GM19238 (cell line): ENCODE results near the gene MPL.
"Not testable (repeated sequence)": the region's sequence is repeated elsewhere in the genome, so short reads cannot be mapped to it uniquely, and the experiment has no call there.

Experiments
- DNase-seq: peaks from one replicate; pipeline ENCODE4 v3.0.0; 2011; ENCODE audit warnings: low spot score; ENCODE audit not compliant: insufficient read length

Gene MPL

DNA sequence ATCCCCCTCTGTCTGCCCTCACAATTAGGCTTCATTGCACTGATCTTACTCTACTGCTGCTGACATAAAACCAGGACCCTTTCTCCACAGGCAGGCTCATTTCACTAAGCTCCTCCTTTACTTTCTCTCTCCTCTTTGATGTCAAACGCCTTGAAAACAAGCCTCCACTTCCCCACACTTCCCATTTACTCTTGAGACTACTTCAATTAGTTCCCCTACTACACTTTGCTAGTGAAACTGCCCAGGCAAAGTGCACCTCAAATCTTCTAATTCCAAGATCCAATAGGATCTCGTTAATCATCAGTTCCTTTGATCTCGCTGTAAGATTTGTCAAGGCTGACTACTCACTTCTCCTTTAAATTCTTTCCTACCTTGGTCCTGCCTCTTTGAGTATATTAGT is 15.3 kb downstream of the MPL start:
- DNase-seq = no peak

DNA sequence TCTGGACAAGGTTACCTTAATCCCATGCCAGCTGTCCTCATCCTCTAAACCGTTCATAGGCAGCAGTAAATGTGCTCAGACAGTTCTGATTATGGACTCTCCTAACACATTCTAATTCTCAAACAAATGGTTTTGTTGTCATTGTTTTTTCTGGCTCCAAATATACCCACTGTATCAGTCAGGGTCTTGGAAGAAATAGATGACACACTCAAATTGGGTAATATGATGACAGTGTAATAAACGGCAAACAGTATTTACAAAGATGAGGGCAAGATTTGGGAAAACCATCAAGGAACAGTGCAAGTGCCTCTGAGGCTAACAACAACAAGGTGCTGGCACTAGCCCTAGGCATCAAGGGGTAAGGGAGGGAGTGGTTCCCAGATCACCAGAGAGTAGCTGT is 16.9 kb downstream of the MPL start:
- no peak for DNase-seq

DNA sequence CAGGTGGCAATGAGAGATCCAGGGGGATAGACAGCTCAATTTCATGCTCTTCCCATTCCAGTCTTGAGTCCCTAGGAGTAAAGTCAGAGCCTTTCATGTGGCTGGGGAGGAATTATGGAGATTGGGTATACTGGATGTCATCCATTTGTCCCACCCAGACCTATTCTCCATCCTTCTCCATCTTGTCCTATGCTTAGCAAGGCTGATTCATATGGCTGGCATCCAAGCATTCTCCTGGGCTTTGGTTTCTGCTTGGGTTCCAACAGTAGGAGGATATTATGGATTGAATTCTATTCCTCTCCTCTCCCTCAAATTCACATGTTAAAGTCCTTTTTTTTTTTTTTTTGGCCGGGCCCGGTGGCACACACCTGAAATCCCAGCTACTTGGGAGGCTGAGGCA is 17.3 kb downstream of the MPL start:
- DNase-seq = no peak

DNA sequence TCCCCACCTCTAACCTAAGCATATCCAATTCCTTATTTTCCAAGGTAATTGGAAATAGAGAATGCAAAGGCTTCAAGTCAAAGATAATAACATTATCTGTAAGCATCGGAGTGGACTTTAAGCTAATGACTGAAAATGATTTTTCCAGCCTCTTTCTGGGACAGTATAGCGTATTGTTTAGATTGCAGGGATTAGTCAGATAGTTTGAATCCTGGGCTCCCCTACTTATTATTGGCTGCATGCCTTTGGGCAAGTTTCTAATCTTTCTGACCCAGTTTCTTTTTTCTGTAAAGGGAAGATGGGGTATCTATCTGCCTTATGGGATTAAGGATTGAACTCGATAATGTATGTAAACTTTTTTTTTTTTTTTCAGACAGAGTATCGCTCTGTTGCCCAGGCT is 19.6 kb downstream of the MPL start:
- DNase-seq = no peak

- DNase-seq = peak; percentile 40
Measured at GRCh38 chr1:43358121-43358745, 20.6 kb downstream of the MPL start.

GRCh38 chr1:43358746-43359693 is 21.4 kb downstream of the MPL start, which contains the start of gene CDC20:
Gene CDC20, plus strand, starts transcription at chr1:43358981. Its CDS starts 235 bp downstream, at chr1:43359216.
- peak; percentile 89 for DNase-seq

DNA sequence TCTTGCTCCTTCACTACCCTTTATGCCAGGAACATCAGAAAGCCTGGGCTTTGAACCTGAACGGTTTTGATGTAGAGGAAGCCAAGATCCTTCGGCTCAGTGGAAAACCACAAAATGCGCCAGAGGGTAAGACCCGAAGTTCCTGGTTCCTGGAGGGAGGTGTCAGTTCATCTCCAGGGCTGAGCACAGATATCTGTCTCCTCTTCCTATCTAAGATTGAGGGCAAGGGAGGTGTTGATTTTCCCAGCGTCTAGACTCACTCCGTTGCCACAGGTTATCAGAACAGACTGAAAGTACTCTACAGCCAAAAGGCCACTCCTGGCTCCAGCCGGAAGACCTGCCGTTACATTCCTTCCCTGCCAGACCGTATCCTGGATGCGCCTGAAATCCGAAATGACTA is 22.1 kb downstream of the MPL start:
- no peak for DNase-seq

DNA sequence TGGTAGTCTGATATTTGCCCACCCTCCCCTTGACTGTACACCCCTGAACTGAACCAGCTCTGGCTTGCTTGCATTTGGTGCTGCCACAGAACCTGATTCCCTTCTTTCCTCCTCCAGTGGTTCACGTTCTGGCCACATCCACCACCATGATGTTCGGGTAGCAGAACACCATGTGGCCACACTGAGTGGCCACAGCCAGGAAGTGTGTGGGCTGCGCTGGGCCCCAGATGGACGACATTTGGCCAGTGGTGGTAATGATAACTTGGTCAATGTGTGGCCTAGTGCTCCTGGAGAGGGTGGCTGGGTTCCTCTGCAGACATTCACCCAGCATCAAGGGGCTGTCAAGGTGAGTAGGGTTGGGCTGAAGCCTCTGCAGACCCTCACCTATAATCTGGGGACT is 23.0 kb downstream of the MPL start:
- DNase-seq = no peak

DNA sequence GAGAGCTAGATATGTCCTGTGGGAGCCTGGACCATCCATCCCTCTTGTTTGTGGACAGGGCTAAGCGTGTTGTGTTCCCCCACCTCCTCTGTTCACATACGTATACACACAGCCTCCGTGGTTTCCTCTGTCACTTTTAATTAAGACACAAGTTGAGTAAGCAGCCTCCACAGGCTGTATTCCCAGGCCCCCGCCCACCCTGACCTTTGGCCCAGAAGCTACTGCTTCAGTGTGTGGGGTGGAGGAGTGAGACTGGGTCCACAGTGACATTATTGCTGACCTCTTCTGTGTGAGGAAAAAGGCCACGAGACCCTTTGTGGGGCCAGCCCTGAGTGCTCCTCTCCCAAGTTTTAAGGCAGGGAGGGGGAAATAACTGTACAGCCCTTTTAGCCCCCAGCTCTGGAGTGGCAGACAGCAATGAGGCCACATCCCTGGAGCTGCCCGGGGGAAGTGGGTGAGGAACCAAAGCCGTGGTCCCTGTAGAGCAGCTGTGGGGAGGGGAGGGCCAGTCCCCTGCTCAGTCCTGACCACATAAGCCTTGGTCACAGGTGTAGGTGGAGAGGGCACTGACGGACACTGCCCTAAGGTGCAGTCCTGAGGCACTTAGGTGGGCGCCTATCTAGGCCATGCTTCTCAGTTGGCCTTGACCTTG is 25.8 kb downstream of the MPL start:
- DNase-seq = no peak

DNA sequence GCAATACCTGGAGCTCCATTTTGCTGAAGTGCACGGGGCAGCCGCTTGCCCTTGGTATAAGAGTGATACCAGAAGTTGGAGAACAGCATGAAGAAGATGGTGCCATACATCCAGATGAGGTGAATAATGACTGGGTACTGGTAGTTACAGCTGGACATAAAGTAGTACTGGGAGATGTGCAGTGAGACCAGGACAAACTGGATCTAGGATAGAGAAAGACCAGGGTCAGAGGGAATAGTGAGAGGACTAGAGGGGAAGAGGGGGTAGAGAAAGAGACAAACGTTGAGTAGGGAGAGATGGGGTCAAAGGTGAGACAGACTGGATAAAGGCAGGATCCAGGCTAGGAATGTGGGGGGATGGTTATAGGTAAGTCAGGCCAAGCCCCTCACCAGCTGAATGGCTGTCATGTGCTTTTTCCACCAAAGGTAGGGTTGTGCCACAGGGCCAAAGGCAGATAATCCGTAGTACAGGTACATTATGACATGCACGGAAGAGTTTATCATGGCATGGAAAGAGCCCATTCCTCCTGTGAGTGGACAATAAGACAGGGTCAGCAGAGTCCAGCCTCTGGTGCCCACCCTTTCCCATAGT is 26.4 kb downstream of the MPL start:
- DNase-seq = no peak

- no peak for DNase-seq
Measured at GRCh38 chr1:43365678-43366077, 28.1 kb downstream of the MPL start.

DNA sequence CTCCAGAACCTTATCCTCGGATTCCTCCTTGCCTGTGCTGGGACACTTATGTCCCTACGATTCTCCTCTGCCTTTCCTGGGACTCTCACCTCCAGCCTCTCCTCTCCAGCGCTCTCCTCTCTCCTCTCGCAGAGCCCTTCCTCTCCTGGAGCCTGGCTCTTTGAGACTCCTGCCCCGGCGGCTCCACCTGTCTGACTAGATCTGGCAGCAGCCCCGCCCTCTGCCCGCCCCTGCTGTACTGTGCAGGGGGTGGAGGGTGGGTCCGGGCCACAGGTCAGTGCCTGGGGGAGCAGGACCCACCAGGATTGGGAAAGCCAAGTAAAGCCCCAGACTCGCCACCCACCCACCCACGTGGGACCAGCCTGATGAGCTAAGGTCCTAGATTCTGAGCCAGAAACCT is 28.6 kb downstream of the MPL start:
- no peak for DNase-seq

GRCh38 chr1:43366601-43367025 is 29.0 kb downstream of the MPL start:
- no peak for DNase-seq

DNA sequence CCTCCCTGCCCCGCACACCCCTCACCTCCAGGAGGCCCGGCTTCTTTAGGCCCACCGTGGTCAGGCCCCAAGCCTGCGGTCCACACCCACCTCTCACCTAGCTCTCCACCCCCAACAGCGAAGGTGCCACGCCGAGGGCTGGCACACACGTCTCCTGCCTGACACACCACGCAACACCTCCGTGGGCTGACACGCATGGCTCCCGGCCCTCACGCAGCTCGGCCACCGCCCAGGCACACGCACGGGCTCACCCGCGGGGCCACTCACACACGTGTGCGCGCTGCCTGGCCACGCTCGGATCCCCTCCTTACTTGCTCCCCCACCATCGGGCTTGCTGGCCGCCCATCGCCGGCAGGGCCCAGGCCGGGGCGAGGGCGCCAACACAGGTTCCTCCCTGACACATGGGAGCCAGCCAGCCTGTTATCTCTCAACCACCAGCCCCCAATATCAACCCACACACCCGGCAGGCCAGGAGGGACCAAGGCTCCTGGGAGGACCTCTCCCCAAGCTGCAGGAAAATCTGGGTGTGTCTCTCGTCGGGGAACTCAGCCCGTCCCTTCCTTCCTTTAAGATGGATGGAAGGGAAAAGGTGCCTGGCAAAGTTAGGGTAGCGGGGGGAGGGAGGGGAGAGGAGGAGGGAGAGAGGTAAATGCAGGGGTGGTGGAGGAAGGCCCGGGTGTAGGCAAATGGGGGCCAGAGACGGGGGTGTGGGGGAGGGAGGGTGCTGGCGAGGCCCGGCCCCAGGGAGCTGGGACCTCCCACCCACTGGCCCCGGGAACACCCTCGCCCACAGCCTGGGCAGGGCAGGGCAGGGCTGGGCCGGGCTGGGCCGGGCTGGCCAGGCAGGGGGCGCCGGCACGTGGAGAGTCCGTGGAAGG is 29.6 kb downstream of the MPL start:
- DNase-seq = peak; percentile 76

- peak; percentile 97 for DNase-seq
Measured at GRCh38 chr1:43367904-43368645, 30.5 kb downstream of the MPL start, which contains the start of gene ELOVL1. Gene ELOVL1, minus strand, starts transcription at chr1:43368011. Its CDS starts 2,402 bp downstream, at chr1:43365609.

GRCh38 chr1:43368646-43369020 is 31.0 kb downstream of the MPL start:
- DNase-seq = no peak

GRCh38 chr1:43369779-43370178 is 32.2 kb downstream of the MPL start:
- DNase-seq = not testable (repeated sequence)

- DNase-seq = no peak
Measured at GRCh38 chr1:43370564-43370963, 32.9 kb downstream of the MPL start.

- no peak for DNase-seq
Measured at GRCh38 chr1:43372172-43372571, 34.6 kb downstream of the MPL start.
